Measurements from ENCODE around the gene PPP1R3C.

- no peak for TF ChIP-seq TAF1 (IDR thresholded peaks at IDR 0.05; ENCODE audit: borderline replicate concordance, low read depth, low read length)
- no peak for TF ChIP-seq POLR2A (IDR thresholded peaks at IDR 0.05; ENCODE audit: low read depth, low read length)
Observed at GRCh38 chr10:91632671-91633550, at the start of gene PPP1R3C.
